Skin of body (tissue), 2 donors: ENCODE measurements around the gene CCNK. TPM values are rescaled to one million over a fixed set of nuclear protein-coding genes. Genes with fewer than 3 reads are reported as not detected.
A peak's percentile ranks its signal among the peaks of the same experiment; 100 is the strongest.

ENCODE experiments used
- DNase-seq: peaks from one replicate; lab custom pipeline; 2025; lab: John Stamatoyannopoulos, UW
- total RNA-seq: library from RNA; depleted of rRNA; stranded (reverse); fragments of >200 nt; gene quantifications from one replicate; pipeline ENCODE4 v1.2.3, GENCODE V29; 2014

CCNK gene
- total RNA-seq, 1 donor from 2014 or later, result 64.6 TPM

DNA sequence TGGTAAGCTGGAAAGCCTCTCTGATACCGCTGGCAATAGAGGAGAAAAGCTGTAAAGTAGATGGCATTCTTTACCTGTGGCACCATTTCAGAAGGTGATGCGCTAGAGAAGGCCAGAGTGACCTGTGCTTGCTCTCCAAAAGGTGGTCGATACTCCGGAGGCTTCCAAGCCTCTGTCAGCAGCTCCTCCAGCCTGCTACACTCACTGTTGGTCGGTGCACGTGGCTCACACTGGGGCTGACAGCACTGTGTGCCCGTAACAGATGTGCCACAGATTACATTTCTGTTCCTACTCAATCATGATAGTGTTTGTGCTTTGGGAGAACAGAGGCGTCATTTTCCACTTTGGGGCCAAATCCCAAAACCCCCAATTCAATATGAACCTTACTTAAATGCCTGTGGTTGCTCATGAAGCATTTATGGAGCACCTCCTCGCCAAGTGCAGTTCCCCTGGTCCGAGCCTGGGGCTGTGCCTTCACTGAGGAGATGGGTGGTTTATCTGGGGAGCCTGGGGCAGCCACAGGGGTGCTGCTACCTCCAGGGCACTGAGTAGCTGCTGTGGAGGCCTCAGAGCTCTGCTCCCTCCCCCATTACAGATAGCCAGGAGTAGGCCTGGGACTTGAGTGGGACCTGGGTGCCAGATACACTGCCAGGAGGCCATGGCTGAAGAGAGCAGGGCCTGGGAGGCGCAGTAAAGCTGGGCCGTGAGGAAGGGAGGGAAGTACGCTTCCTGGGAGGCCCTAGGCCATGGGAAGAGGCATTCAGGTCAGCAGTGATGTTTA lies 26.8 kb downstream of the CCNK start:
- DNase-seq, result no peak

DNA sequence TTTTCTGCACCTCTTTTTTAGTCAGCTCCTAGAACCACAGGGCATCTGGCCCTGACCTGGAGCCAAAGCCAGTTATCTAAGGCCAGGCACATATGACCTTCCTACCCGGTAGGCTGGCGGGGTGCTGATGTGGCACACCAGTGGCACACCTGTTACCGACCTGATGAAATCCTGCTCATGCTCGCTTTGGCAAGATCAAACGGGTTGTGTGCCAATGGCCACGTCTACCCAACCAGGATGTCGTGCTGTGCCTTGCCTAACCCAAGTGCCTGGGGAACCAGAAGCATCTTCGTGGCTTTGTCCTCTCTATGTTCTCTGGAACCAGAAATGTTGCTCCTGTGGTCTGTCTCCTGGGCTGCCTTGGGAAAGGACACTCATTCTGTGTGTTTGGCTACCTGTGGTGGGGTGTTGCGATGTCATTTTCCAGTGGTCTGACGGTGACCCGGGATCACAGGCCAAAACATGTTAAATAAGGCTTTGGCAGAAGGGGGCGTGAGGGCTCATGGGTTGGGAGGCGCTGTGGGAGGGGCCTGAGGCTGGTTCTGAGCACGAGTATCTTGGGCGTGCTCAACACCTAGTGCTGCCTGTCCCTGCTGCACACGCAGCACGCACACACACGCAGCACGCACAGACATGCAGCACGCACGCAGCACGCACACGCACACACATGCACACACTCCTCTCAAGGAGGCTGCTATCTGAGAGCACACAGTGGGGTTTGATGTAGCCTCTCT lies 27.9 kb downstream of the CCNK start:
- no peak for DNase-seq

DNA sequence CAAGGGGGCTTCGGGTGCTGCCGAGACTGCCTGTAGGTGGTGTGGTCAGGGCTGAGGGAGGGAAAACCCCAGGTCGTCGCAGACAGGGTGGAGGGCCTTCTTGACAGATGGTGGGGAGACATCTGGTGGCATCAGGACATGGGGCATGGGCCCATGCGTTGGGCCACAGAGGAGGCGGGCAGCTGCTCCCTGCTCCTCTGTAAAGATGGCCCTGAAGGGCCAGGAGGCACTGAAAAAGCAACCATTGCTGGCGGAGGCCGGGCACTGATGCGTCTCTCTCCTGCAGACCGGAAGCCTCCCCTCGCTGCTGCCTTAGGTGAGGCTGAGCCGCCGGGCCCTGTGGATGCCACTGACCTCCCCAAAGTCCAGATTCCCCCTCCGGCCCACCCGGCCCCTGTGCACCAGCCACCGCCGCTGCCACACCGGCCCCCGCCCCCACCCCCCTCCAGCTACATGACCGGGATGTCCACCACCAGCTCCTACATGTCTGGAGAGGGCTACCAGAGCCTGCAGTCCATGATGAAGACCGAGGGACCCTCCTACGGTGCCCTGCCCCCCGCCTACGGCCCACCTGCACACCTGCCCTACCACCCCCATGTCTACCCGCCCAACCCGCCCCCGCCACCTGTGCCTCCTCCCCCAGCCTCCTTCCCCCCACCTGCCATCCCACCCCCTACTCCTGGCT lies 28.8 kb downstream of the CCNK start:
- DNase-seq, result no peak

DNA sequence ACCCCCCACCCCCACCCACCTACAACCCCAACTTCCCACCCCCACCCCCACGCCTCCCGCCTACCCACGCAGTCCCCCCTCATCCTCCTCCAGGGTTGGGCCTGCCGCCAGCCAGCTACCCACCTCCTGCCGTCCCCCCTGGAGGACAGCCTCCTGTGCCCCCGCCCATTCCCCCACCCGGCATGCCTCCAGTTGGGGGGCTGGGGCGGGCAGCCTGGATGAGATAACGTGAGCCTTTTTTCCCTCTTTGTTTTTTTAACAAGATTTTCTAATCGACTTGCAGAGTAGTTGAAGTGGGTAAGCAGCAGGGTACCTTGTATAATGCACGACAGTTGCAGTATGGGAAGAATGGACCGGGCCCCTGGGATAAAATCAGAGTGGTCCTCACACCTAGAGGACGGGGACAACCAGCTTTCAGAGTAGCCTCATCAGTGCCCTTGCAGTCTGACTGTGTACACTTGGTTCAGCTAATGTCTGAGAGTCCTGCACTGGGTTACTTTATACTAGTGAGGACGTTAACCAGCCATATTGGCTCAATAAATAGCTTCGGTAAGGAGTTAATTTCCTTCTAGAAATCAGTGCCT lies 29.4 kb downstream of the CCNK start:
- DNase-seq, result no peak

DNA sequence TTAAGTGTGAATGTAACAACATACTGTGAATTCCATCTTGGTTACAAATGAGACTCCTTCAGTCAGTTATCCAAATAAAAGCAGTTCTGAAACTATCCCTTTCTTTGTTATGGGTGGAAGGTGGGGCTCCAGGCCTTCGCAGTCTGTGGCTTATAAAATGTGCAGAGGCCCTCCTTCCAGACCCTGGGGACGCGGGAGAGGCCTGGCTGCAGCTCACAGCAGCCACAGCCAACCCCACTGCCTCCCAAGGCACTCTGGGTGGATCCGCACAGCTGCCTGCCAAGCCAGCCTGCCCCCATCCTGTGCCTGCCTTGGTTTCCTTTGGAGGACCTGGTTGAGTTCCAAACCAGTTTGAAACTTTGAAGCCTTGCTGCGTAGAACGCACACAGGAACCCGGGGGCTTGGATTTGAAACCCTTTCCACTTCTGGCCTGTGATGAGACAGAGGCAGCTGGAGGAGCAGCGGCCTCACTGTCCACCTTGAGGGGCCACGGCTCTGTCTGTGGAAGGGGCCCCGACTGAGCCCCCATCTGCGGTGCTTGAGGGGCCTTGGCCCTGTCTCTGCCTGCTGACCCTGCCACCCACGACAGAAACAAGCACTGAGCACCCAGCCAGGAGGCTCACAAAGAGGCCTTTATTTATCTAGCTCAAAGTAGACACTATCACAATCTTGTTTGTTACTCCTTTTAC lies 30.4 kb downstream of the CCNK start:
- peak; percentile 54 for DNase-seq

DNA sequence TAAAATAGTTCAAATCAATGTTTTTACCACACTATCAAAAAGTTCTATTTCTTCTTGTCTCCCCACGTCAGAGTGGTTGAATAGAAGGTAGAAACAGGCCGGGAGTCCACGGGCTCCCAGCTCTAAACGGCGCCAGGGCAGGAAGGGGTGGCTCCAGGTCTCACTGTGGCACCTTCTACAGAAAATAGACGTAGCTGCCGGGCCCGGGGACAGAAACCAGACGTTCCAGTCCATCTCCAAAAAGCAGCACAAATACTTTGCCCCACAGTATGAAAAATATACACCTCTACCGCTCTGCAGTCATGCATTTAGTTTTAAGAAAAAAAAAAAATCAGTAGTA lies 30.9 kb downstream of the CCNK start:
- no peak for DNase-seq

DNA sequence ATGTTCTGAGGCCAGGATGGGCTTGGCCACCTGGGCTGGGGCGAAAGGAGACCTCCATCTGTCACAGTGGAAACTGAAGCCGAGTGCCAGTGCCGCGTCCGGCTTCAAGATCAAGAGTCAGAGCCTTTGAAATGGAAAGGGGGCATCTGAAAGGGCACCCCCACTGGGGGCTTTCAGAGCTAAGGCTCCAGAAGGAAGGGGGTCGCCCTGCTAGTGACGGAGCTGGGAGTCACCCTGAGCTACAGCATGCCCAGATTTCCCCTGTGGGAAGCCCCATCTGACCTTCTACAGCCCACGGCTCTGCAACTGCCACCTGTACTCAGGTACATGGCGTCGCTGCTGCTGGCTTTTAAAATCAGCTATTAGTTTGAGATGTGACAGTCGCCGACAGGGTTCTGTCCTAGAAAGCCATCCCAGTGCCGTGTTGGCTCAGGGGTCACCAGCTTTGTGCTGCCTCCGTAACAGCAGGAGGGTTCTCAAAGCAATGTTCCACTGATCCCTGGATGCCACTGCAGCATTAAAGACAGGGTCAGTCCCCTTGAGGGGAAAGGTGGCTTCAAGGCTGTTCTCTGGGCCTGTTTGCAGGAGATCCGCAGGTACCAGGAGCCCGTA lies 31.5 kb downstream of the CCNK start:
- DNase-seq, result no peak

DNA sequence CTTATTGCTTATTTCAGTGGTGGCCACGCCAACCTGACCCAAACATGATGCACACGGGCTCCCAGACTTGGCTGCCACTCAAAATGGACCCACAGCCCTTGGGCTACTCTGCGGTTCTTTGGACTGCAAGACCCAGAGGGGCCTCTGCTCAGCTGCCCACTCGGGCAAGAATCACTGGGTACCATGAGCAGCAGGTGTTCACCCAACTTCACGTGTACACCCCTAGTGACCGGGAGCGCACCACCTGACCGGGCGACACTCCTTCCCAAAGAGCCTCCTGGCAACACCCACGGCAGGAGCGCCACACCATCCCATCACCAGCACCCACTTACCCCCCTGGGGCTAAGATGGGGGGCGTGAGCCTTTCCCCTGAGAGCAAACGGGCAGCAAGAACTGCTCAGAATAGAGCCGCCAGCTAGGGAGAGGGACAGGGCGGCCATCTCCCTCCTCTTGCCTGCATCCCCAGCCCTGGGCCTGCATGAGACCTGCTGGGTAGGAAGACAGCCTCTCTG lies 32.0 kb downstream of the CCNK start:
- DNase-seq, result no peak

DNA sequence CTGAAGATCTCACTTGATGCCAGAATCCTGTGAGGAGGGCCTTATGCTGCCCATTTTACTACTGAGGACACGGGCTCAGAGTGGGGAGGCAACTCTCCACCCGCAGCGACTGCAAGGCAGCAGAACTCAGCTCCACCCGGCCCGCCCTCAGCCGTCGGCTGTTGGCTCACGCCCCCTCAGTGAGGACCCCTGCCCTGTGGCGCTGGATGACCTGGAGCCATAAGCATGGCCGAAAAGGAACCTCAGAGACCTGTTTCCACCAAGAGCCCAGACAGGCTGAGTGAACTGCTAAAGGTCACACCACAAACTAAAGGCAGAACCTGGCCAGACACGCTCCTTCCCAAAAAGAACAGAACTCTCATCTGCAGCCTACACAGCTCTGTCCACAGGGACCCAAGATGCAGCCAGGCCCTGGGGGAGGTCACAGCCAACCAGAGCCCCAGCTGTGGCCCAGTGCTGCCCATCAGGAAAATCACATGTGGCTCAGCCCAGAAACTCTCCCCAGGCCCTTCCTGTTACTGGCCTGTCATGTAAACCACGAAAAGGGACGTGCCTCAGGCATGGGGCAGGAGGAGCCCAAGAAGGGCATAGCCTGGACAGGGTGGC lies 32.8 kb downstream of the CCNK start:
- no peak for DNase-seq

DNA sequence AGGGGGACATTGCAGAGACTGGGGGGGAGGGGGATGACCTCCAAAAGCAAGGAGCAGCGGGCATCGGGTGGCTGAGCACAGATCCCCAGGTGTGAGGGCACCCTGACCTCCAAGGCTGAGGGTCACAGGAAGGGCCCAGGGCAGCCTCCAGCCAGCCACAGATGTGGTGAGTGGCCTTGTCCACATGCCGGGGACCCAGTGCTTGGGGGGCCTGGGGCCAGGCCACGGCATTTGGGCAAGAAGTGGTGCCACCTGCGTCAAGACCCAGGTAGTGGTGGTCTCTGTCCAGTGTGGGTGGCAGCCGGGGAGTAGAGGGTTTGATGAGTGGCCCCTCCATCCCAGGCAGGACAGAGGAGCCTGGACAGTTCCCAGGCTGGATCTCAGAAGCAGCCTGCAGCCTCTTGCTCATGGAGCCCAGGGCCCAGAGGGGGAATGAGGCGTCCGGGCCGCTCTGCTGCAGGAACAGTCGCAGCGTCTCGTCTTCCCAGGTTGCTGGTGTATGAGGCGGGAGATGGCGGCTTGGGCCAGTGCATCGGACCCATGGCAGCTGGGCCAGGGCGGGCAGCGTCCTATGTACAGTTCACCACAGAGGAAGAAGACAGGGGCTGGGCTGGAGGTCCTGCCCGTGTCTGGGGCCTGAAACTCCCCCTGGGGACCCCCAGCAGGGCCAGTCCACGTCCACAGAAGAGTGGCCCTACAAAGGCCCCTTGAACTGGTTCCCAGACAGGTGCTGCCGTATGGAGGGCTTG lies 33.5 kb downstream of the CCNK start:
- DNase-seq, result no peak

DNA sequence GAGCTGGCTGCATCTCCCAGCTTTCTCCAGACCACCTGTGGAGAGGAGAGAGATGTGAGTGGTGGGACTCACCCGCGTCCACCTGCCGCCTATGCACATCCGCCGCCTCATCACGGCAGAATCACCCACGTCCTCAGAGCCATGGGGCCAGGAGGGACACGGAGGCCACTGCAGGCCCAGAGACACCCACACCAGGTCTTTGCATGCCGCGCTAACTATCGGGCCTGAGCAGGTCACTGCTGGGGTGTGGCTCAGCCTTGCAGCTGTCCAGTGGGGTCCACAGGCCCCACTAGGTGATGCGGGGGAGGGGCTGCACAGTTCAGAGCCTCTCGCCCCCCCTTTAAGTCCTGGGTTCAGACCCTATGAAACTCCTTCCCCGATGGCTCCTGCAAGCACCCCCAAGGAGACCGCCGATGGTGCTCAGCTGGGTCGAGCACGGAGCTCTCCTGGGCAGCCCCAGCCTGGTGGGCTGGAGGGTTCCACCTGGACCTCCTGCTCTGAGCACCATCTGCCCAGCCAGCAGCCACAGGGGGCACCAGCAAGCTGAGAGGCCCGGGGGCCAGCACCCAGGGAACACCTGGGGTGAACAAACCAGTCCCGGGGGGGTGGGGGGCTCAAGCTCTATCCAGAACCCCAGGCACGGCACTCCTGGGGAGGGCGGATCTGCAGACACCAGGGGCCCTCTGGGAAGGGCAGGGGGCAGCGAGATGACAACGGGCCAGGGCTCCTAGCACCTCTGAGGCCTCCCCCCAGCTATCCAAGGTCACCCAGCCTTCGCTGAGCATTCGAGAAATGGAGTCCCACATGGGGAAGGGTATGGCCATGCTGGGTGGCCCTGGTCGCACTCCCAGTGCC lies 34.3 kb downstream of the CCNK start:
- no peak for DNase-seq

DNA sequence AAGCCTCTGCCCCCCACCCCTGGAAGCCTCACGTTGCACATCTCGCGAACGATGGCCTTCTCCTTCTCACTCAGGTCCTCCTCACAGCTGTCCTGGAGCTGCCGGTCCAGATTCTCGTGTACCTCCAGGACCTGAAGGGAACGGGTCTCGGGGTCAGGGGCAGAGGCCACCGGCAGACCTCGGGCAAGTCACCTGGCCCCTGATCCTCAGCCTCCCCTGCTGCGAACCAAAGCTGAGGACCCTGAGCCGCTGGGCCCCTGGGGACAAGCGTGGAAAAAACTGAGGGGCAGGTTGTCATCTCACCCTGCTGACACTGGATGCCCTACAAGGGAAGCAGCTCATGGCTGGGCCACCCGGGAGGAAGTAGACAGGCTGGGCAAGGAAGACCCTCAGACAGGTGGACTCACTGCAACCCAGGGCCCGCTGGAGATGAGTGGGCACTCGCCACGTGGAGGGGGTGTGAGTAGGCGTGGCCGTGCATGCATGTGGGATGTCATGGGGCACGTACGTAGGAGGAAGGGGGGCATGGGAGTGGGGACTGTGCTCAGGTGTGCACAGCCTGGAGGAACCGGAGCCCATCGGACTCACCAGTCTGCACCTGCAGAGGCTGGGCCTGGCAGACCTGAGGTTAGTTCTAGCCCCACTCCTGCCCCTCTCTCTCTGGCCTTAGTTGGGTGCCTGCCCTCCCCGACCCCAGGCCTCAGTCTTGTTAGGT lies 35.1 kb downstream of the CCNK start:
- no peak for DNase-seq

DNA sequence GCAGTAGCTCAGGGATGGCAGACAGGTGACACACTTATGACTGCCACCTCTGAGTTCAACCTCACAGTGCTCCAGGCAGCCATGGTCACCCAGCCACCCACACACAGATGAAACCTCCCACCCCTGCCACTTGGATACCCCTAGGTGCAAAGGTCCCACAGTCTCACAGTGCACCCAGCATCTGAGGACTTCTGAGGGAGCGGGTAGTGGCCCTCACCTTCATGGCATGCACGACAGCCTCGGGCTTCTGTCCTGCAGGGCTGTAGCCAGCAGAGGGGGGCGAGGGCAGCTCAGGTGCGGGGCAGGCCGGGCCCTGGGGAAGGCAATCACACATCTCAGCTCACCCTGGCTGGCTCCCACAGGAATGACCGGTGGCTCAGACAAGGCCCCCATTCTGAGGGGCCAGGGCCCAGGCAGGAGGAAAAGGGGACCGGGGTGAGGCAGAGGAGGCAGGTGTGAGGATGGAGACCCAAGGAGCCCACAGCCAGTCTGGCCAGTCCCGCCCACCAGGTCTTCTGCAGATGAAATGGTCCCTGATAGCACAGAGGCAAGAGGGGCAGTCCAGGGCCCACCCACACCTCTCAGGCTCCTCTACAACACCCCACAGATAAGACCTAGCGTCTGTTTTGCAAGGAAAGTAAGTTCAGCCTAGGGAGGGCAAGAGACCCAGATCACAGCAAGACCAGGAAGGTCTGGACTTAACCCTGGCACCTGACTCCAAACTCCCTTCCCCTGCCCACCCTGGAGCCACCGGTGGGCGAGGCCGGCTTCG lies 35.8 kb downstream of the CCNK start:
- DNase-seq, result no peak

DNA sequence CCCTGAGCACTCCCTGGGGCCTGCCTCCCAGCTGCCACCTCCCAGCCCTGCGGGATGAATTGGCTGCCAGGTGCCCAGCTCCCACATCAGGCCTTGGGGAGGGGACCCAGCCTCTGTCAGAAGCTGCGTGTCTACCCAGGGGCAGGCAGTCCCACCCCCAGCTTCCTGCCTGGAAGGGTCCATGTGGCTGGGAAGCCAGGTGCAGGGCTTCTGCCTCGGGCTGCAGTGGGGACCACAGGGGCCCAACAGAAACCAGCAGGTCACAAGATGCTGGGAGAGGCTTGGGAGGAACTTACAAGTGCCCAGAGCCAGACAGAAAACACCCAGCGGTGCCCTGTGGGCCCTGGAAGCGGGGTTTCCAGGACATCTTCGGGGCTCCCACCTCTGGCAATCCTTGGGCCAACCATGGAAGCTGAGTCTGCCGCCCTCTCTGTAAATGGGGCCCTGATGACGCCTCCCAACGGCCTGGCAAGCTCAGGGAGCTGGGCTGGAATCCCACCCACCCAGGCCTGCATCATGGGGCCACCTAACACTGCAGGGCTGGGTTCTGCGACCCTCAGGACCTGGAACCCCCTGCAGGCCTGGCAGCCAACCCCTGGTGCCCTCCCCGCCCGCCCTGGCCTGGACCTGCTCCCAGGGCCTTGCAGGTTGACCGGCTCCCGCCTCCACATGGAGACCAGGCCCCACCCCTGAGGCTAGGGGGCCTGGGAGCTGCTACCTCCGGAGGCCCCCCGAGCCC lies 36.6 kb downstream of the CCNK start:
- no peak for DNase-seq

DNA sequence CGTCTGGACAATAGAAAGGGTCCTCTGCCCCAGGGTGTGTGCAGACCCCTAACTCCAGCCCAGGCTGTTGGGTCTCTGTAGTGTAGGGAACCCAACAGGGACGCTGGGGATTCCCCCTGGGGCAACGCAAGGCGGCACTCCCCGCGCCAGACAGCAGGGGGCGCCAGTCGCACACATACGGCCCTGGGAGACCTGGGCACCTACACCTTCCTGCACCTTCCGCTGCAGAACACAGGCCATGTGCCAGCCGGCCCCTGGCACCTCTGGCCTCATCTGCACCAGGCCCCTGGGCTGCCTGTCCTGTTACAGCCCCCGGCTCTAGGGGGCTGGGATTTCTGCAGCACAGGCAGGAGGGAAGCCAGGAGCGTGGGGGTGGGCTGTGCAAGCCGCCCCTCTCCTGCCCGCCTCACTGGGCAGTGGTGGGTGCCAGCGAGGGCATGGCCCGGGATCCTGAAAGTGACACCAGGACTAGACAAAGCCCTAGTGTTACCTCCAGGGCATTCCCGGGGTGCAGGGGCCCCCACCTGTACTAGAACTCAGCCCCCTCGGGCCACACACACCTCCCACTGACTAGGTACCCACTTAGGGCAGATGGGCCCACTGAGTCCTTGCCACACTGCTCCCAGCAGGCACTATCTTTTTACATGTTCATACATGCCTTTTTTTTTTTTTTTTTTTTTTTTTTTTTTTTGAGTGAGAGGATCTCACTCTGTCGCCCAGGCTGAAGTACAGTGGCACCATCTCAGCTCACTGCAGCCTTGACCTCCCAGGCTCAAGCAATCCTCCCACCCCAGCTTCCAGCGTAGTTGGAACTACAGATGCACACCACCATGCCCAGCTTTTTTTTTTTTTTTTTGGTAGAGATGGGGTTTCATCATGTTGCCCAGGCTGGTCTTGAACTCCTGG lies 37.5 kb downstream of the CCNK start:
- no peak for DNase-seq
